Fibroblast of pulmonary artery (primary cell): Measurements from ENCODE around the gene FMO3.

Experiments
- DNase-seq: peaks from one replicate; pipeline ENCODE4 v3.0.0-alpha.2; 2010; ENCODE audit warnings: low read depth
- H3K4me3 ChIP-seq: replicated peaks from 2 replicates; pipeline ENCODE4 v1.5.1; 2011; ENCODE audit warnings: low read depth, mild to moderate bottlenecking, control low read depth, low read length, moderate library complexity
- TF ChIP-seq, protein P1 (sequence below): IDR thresholded peaks from 2 replicates; pipeline ENCODE4 v1.5.1; 2011; ENCODE audit warnings: mild to moderate bottlenecking, control low read depth, low read length, inconsistent platforms; ENCODE audit errors: missing control alignments

Gene FMO3

DNA sequence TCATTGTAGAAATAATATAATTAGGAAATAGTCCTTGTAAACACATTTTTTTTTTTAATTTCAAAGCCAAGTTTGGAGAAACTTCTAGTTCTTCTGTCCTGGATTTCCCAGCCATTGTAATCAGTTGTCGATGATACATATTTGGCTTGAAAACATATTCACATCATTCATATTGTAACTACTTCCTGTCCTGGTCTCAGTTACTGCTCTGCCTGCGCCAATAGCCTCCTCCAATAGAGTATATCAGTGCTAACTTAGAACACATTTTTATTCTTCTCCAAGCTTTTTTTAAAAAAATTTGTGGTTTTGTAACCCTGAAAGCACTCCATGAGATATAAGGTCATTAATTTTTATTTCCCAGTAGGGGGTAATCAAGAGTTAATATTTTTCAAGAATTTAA lies 48.3 kb downstream of the FMO3 start:
- TF ChIP-seq, protein P1, sequence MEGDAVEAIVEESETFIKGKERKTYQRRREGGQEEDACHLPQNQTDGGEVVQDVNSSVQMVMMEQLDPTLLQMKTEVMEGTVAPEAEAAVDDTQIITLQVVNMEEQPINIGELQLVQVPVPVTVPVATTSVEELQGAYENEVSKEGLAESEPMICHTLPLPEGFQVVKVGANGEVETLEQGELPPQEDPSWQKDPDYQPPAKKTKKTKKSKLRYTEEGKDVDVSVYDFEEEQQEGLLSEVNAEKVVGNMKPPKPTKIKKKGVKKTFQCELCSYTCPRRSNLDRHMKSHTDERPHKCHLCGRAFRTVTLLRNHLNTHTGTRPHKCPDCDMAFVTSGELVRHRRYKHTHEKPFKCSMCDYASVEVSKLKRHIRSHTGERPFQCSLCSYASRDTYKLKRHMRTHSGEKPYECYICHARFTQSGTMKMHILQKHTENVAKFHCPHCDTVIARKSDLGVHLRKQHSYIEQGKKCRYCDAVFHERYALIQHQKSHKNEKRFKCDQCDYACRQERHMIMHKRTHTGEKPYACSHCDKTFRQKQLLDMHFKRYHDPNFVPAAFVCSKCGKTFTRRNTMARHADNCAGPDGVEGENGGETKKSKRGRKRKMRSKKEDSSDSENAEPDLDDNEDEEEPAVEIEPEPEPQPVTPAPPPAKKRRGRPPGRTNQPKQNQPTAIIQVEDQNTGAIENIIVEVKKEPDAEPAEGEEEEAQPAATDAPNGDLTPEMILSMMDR, result no peak
- peak; percentile 61 for DNase-seq
- peak overlapping the region; percentile 32 for H3K4me3 ChIP-seq

DNA sequence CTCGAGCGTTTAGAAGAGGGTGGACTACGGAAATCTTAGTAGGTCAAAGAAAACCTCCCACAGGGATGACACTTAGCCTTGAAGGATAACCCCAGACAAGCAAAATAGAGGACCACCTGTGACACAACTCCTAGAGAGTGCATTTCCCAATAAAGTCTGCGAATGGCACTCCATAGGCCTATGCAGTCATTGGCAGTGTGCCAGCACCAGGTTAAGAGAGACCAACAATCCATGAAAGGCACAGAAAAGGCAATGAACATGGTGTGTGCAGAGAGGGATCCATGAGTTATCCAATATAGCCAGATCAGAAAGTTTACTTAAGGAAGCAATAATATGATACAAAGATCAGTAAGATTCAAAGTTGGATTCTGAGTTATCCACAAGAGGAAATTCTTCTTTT lies 49.2 kb downstream of the FMO3 start:
- DNase-seq, result no peak
- TF ChIP-seq, protein P1, result no peak
- H3K4me3 ChIP-seq, result no peak overlapping the region

DNA sequence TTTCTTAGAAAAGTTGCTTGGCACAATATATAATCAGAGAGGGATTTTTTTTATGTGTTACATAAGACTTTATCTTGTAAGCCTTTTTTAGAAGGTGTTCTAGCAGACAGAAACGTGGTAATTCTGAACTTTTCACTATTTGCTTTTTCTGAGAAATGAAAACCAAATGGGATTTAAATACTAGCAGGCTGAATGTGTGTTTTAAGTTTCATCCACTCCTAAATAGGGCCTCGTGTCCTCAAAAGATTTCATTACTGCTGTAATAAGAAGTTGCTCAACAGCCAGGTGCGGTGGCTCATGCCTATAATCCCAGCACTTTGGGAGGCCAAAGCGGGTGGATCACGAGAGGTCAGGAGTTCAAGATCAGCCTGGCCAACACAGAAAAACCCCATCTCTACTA lies 49.7 kb downstream of the FMO3 start:
- no peak overlapping the region for H3K4me3 ChIP-seq
- TF ChIP-seq, protein P1, result no peak
- no peak for DNase-seq

DNA sequence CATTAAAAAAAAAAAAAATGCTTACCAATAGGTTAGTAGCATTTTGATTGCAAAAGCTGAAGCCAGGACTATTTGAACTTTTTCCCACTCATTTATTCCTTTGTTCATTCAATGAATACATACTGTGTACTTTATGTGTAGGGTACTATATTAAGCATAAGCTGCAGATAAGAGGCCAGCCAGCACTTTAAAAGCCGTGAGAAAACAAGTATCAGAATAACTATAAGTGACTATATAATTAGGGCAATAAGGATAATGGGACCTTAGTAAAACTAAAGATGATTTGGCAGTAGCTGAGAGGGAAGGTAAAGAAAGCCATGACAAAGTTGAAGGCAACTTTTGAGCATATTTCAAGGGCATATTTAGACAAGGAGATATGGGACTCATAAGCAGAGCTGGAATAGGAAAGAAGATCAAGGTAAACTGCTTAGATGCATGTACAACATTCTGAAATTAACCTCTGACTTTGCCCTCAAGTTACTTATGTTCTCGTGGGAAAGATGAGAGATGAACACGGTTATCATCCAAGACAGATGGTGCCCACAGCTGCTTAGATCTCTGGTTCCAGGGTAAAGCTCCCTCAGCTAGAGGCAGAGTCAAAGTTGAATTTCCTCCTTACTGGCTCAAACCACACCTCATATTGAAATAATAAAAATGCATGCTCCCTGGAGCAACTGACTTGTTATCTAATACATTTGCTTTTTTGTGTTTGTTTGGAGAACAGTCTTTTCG lies 50.4 kb downstream of the FMO3 start:
- DNase-seq, result no peak
- peak overlapping the region; percentile 15 for H3K4me3 ChIP-seq
- TF ChIP-seq, protein P1, result no peak

DNA sequence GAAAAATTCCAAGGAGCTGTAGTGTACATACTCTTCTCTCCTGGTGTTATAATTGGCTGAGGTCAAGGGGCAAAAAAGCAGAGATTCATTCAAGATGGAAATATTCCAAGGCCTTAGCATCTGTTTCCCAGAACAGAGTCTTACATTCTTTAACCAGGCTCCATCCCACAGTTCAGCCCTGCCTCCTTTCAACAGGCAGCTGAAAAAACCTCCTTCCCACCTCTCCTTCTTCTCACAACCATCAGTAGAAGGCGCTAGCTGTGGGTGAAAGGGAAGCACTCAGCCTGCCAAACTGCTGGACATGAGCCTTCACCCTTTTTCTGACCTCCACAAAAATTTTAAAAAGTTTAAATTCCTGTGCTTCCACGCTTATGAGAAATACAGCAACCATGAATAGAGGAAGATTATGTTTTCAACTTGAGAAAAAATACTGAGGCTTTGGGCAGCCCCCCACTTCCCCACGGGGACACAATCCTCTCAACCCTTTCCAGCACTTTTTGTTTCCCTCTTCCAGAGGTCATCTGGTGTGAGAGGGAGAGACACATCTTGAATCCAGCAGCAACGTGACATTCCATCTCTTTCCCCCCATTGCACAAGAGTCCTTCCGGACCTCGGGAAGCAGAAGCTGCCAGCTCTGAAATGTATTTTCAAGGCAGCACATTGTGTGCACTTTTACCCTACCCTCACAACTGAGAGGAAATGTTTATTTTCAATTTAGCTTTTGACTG lies 51.1 kb downstream of the FMO3 start:
- H3K4me3 ChIP-seq, result peak overlapping the region; percentile 15
- TF ChIP-seq, protein P1, result peak; percentile 56
- DNase-seq, result peak; percentile 99

DNA sequence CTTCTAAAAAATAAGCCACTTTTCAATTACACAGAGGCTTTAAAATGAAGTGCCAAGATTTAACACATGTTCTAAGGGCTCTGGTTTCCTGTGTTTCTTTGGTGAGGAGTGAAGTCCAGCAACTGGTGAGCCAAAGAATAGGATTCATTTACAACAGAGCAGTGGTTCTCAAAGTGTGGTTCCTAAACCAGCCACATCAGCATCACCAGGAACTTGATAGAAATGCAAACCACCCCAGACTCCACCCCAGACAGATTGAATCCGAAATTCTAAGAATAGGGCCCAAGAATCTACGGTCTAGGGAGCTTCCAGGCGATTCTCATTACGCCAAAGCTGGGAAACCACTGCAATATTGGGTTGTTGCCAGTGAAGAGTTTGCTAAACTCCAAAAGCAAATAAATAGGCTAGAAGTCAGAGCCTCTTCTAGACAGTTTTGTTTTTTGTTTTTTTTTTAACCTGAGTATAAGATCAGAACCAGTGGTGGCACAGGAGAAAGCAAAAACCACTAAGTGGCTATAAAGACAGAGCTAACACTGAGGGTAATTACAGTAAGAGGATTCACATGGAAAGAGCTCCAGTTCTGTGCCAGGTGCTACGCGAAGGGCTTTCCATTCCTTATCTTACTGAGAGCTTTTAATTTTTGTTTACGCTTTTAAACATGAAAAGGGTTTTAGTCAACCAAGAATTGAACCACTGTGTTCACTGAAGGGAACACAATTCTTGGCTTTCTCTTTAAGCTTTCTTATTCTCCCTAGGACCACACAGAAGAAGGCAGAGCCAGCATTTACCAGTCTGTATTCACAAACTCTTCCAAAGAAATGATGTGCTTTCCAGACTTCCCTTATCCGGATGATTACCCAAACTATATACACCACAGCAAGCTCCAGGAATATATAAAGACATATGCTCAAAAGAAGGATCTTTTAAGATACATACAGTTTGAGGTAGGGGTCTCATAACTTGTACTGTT lies 52.0 kb downstream of the FMO3 start:
- DNase-seq, result peak; percentile 96
- no peak overlapping the region for H3K4me3 ChIP-seq
- TF ChIP-seq, protein P1, result no peak
